Head of caudate nucleus (tissue), 42 donors: ENCODE measurements around the gene SUPT6H.

Experiments
- DNase-seq, 42 donors: peaks; one replicate each; pipeline versions ENCODE4 v3.0.0 to v3.0.0-alpha.2; 2020 to 2021; ENCODE audit warnings: mixed read lengths in 7 of 42
- intact Hi-C: fragments of 100-400 bp; cut with DNase I; formaldehyde crosslinking; loops from one replicate; pipeline ENCODE4 v1.15.0; 2022

Gene SUPT6H

GRCh38 chr17:28661635-28662526 lies at the start of gene SUPT6H, which contains the start of gene SDF2:
Gene SUPT6H, plus strand, starts transcription at chr17:28662205. Its CDS starts 11,197 bp downstream, at chr17:28673402.
Gene SDF2, minus strand, starts transcription at chr17:28661906. Its CDS starts 30 bp downstream, at chr17:28661876.
- peak; percentile 90 to 98 (median 96) for DNase-seq
- intact Hi-C loops: no loop called here

- intact Hi-C loops: loop anchor here (10.0 kb wide), 1 partner anchor 118 kb away; no protein-coding TSS in a partner anchor
Observed at GRCh38 chr17:28612531-28612930, 49.5 kb upstream of the SUPT6H start.

GRCh38 chr17:28612936-28613872 lies 48.8 kb upstream of the SUPT6H start:
- intact Hi-C loops: loop anchor here (10.0 kb wide), 1 partner anchor 118 kb away; no protein-coding TSS in a partner anchor
- peak in 34 of 42 donors; percentile 13 to 80 (median 48) for DNase-seq

More at GRCh38 chr17:28612531-28612930, 49.5 kb upstream of the SUPT6H start:
- no peak for DNase-seq

DNA sequence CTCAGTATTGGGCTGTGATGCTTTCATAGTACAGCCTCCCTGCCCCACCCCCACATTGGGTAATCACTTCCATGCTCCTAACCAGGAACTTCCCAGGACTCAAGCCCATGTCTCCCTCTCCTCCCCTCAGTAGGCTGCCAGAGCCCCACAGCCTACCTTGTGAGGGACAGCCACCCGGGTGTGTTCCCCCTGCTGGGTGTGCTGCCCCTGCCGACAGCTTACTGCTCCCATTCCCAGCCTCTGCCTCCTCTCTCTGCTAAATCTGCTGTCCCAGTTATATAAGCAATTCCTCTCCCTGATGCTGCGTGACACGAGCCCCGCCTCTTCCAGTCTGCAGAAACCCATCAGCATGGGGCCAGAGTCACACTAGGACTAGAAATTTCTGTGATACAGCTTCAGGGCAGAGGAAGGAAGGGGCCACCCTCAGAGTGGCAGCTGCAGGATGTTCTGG lies 48.0 kb upstream of the SUPT6H start, which contains the start of gene RSKR:
Gene RSKR, minus strand, starts transcription at position 255 of the 451 bp plus-strand sequence. Its CDS starts 24 bp downstream, at position 231.
- intact Hi-C loops: loop anchor here (10.0 kb wide), 1 partner anchor 119 kb away; no protein-coding TSS in a partner anchor
- peak; percentile 23 to 88 (median 70) for DNase-seq

DNA sequence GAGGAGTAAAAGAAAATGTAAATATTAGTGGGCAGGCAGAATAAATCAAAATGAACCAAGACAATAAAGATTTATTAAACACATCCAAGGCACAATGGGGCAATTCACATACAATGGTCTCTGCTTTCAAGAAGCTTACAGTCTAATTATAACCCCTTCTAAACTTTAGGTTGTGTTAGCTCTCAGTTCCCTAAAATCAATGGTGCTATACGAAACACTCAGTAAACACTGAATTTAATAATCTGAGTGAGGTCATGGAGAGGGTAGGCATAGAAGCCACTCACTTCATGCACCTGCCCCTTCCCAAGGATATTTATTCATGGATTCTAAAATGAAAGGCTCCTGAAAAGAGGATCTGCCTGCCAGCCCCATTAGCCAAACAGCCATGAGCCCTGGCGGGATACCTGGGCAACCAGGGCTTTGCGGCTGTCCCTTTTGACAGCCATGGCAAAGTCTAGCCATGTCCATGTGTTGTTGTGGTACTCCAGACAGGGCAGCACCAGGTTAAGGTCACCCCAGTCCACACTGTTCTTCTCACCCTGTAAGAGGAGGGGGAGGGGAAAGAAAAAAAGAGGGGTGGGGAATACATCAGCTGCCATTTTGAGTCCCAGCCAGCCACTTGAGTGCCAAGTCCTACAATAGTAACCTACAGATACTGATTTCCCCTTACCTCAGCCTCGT lies 46.6 kb upstream of the SUPT6H start:
- intact Hi-C loops: loop anchor here (10.0 kb wide), 1 partner anchor 121 kb away; no protein-coding TSS in a partner anchor
- DNase-seq: no peak

- intact Hi-C loops: loop anchor here (10.0 kb wide), 1 partner anchor 121 kb away; no protein-coding TSS in a partner anchor
- no peak for DNase-seq
Observed at GRCh38 chr17:28616281-28616680, 45.7 kb upstream of the SUPT6H start.

GRCh38 chr17:28618464-28618863 lies 43.5 kb upstream of the SUPT6H start:
- no peak for DNase-seq
- intact Hi-C loops: loop anchor here (10.0 kb wide), 1 partner anchor 124 kb away; no protein-coding TSS in a partner anchor

GRCh38 chr17:28620010-28620409 lies 42.0 kb upstream of the SUPT6H start:
- intact Hi-C loops: no loop called here
- no peak for DNase-seq

GRCh38 chr17:28622186-28622585 lies 39.8 kb upstream of the SUPT6H start:
- intact Hi-C loops: no loop called here

DNA sequence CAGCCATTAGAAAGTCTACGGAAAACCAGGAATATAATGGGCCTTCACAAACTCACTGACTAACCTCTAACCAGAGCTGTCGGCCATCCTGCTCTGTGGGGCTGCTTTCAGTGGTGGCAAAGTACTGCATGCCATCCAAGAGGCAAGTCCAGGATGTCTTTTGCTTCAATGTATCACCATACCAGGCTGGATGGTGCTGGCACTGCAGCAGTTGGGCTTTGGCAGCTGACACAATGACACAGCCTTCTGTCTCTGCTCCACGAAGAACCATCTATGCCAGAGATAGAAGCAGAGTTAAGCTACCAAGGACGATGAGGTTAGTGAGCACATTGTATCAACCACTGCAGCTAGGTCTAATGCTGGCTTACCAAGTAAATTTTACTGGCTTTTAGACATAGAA lies 38.3 kb upstream of the SUPT6H start:
- no peak for DNase-seq
- intact Hi-C loops: no loop called here

More at GRCh38 chr17:28622186-28622585, 39.8 kb upstream of the SUPT6H start:
- no peak for DNase-seq

- no peak for DNase-seq
- intact Hi-C loops: no loop called here
Observed at GRCh38 chr17:28624148-28624547, 37.9 kb upstream of the SUPT6H start.

DNA sequence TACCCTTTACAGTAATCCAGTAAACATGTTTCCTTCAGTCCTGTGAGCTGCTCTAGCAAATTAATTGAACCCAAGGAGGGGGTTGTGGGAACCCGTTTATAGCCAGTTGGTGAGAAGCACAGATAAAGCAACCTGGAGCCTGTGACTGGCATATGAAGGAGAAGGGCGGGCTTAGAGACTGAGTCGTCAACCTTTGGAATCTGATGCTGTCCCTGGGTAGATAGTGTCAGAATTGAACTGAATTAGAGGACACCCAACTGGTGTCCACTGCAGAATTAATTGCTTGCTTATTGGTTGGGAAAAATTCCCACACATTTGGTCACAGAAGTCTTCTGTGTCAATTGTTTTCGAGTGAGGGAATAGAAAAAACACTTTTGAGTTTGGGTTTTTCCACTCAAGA lies 35.2 kb upstream of the SUPT6H start:
- no peak for DNase-seq
- intact Hi-C loops: no loop called here

DNA sequence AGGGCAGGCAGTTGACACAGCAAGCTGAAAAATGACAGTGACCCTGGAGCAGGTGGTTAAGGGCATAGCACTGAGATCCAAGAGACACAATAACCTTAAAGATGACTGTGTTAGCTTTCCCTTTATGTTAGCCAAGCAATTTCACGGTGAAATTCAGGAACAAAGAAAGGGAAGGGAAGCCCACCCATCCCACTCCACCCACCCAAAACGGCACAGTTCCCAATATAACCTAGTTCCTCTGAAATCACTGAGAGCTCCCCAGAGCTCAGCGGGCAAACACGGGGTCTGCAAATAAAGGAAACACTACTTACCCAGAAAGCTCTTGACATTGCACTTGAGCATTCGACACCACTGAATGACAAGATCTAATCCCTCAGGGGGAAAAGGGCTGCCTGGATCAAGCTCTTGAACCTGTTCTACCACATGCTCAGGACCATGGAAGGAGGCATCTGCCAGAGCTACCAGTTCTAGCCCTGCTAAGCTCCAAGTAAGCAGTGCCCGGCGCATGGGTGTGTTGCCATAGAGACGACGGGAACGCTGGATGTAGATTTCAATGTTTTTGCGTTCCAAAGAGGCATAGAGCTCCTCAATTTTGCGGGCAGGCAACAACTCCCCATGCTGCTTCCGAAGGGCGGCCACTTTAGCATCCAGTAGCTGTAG lies 27.7 kb upstream of the SUPT6H start:
- peak in 28 of 42 donors; percentile 15 to 81 (median 42) for DNase-seq
- intact Hi-C loops: no loop called here

GRCh38 chr17:28635506-28635905 lies 26.5 kb upstream of the SUPT6H start:
- no peak for DNase-seq
- intact Hi-C loops: no loop called here

DNA sequence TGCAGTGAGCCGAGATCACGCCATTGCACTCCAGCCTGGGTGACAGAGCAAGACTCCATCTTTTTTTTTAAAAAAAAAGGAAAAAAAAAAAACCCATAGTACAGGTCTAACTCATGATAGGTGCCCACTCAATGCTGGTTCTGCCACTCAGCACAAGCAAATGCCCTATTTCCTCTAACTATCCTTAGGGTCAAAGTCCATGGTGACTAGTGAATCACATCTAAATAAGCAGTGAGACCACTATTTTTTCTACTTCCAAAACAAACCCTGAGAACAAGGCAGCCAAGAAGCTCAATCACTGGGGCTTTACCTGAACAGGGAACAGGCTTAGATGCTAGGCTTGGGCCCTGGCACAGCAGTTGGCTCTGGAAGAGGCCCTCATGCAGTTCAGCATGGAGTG lies 20.4 kb upstream of the SUPT6H start:
- intact Hi-C loops: loop anchor here (10.0 kb wide), 1 partner anchor 73 kb away; the partner anchor contains the start of genes PROCA1, RAB34 and RPL23A

GRCh38 chr17:28643983-28644786 lies 17.8 kb upstream of the SUPT6H start:
- intact Hi-C loops: loop anchor here (10.0 kb wide), 1 partner anchor 71 kb away; the partner anchor contains the start of genes PROCA1, RAB34 and RPL23A
- DNase-seq: peak in 22 of 42 donors; percentile 5 to 58 (median 30)

More for the DNA sequence above, 20.4 kb upstream of the SUPT6H start:
- DNase-seq: no peak
